Gastrocnemius medialis (tissue), 4 donors: ENCODE data around the gene PSMC5.

Experiments
- CTCF ChIP-seq, 5 experiments: fragments of 450-650 bp in 3 of 5; fragments of 200-600 bp in 2 of 5; sonication (generic) in 2 of 5; IDR thresholded peaks in 4 of 5; conservative IDR thresholded peaks in 1 of 5; 1 replicate in 4 of 5; 2 replicates in 1 of 5; pipeline ENCODE4 v1.5.1; 2016 to 2019; ENCODE audit warnings: antibody characterized with exemption in 5 of 5, mild to moderate bottlenecking in 3 of 5, moderate library complexity in 3 of 5
- POLR2A ChIP-seq, 2 donors: fragments of 450-650 bp; IDR thresholded peaks; one replicate each; pipeline ENCODE4 v1.6.1; 2017; ENCODE audit warnings: antibody characterized with exemption in 2 of 2, mild to moderate bottlenecking in 2 of 2, moderate library complexity in 2 of 2

- TF ChIP-seq POLR2A (IDR thresholded peaks at IDR 0.05) (peak; percentile 78 to 91), CTCF (IDR thresholded peaks at IDR 0.05 in 4 of 5, conservative IDR thresholded peaks at IDR 0.05 in 1 of 5) (peak in 3 of 5 experiments; percentile 23 to 53 (median 31))
Measured at GRCh38 chr17:63827002-63827800, at the start of gene PSMC5, which contains the start of gene FTSJ3.
